ENCODE data around the gene FUT3. TPM values are rescaled to one million over a fixed set of nuclear protein-coding genes. Genes with fewer than 3 reads are reported as not detected.

FUT3 gene
- total and polyA plus RNA-seq, 9 of the 15 experiments (the other 6 are each of a cell fraction or from before 2014, with no cell fraction given) = 0.09 TPM; not detected in 8

- TF ChIP-seq NRF1 (conservative IDR thresholded peaks at IDR 0.05 in 1 of 2, IDR thresholded peaks at IDR 0.05 in 1 of 2) (peak; percentile 25 to 33; a peak in 1 of 4 replicates), ZNF280A (IDR thresholded peaks at IDR 0.05; ENCODE audit: low read depth, partially characterized antibody) (no peak), RNF219 (CRISPR knock-in tag; IDR thresholded peaks at IDR 0.05) (no peak), FOS (IDR thresholded peaks at IDR 0.05; ENCODE audit: extremely low read depth, insufficient read length) (no peak), HMGN3 (IDR thresholded peaks at IDR 0.05; ENCODE audit: borderline replicate concordance, extremely low read depth, insufficient read length, low read depth, low read length) (no peak), PHF8 (IDR thresholded peaks at IDR 0.05; ENCODE audit: borderline replicate concordance, low read length) (no peak), SAP30 (IDR thresholded peaks at IDR 0.05; ENCODE audit: borderline replicate concordance, insufficient read depth, low read depth, low read length, poor library complexity, severe bottlenecking) (no peak), ZNF124 (CRISPR knock-in tag; IDR thresholded peaks at IDR 0.05) (no peak), SMAD3 (CRISPR knock-in tag; conservative IDR thresholded peaks at IDR 0.05) (no peak), ZNF551 (CRISPR knock-in tag; IDR thresholded peaks at IDR 0.05) (no peak), ZNF347 (CRISPR knock-in tag; IDR thresholded peaks at IDR 0.05; ENCODE audit: low read depth) (no peak), ZNF407 (IDR thresholded peaks at IDR 0.05; ENCODE audit: low read depth) (no peak)
Measured at GRCh38 chr19:5823579-5824281, 27.5 kb downstream of the FUT3 start (continued).

All from K562 (cell line).